Measurements from ENCODE around the gene DCPS.

DCPS gene

DNA sequence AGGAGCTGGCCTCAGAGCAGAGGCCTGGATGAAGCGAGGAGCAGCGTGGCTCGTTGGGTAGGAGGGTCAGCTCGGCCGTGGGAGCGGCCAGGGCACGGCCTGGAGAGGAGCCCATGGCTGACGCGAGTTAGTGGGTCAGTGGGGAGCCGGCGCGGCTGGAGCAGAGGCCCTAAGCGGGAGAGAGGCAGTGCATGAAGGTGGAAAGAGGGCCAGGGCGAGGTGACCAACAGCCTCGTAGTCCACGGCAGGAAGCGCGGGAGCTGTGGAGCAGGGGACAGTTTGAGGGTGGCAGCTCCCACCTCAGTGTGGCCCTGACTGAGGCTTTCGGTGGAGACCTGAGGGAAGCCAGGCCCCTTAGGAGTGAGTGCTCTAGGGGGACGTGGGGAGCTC, 24.1 kb downstream of the DCPS start:
- H3K9me3 ChIP-seq (ENCODE audit: low read depth, low read length) = no peaks in the 10 kb centered on the region
- no peak overlapping the region for H3K9ac ChIP-seq (ENCODE audit: insufficient read length)
- no peak overlapping the region for H3K27ac ChIP-seq

GRCh38 chr11:126328444-126328843, 24.6 kb downstream of the DCPS start:
- Histone ChIP-seq H3K9me3 (ENCODE audit: low read depth, low read length) (no peaks in the 10 kb centered on the region), H3K9ac (ENCODE audit: insufficient read length) (no peak overlapping the region), H3K4me3 (no peak overlapping the region), H3K36me3 (ENCODE audit: insufficient read depth, low read length) (no peaks in the 10 kb centered on the region), H3K27ac (no peak overlapping the region)
- no peak for DNase-seq (ENCODE audit: low read depth, low spot score)
- no peak for TF ChIP-seq FOXP2 (optimal IDR thresholded peaks at IDR 0.05; ENCODE audit: control extremely low read depth, extremely low read length, insufficient read depth)
- no peak for TF ChIP-seq EZH2 (IDR thresholded peaks at IDR 0.05)
- TF ChIP-seq POLR2AphosphoS5 (IDR thresholded peaks at IDR 0.05; ENCODE audit: borderline replicate concordance, low read depth, low read length) = no peak

More for the DNA sequence above, 24.1 kb downstream of the DCPS start:
- H3K4me3 ChIP-seq = no peak overlapping the region
- no peak for DNase-seq (ENCODE audit: low read depth, low spot score)
- TF ChIP-seq POLR2AphosphoS5 (IDR thresholded peaks at IDR 0.05; ENCODE audit: borderline replicate concordance, low read depth, low read length) = no peak
- TF ChIP-seq FOXP2 (optimal IDR thresholded peaks at IDR 0.05; ENCODE audit: control extremely low read depth, extremely low read length, insufficient read depth) = no peak
- TF ChIP-seq EZH2 (IDR thresholded peaks at IDR 0.05) = no peak
- no peaks in the 10 kb centered on the region for H3K36me3 ChIP-seq (ENCODE audit: insufficient read depth, low read length)

GRCh38 chr11:126328938-126329643, 25.2 kb downstream of the DCPS start:
- Histone ChIP-seq H3K9ac (ENCODE audit: insufficient read length) (no peak overlapping the region), H3K27ac (no peak overlapping the region), H3K36me3 (ENCODE audit: insufficient read depth, low read length) (no peaks in the 10 kb centered on the region), H3K9me3 (ENCODE audit: low read depth, low read length) (no peaks in the 10 kb centered on the region), H3K4me3 (no peak overlapping the region)
- TF ChIP-seq EZH2 (IDR thresholded peaks at IDR 0.05) = no peak
- TF ChIP-seq POLR2AphosphoS5 (IDR thresholded peaks at IDR 0.05; ENCODE audit: borderline replicate concordance, low read depth, low read length) = no peak
- TF ChIP-seq FOXP2 (optimal IDR thresholded peaks at IDR 0.05; ENCODE audit: control extremely low read depth, extremely low read length, insufficient read depth) = no peak
- no peak for DNase-seq (ENCODE audit: low read depth, low spot score)

DNA sequence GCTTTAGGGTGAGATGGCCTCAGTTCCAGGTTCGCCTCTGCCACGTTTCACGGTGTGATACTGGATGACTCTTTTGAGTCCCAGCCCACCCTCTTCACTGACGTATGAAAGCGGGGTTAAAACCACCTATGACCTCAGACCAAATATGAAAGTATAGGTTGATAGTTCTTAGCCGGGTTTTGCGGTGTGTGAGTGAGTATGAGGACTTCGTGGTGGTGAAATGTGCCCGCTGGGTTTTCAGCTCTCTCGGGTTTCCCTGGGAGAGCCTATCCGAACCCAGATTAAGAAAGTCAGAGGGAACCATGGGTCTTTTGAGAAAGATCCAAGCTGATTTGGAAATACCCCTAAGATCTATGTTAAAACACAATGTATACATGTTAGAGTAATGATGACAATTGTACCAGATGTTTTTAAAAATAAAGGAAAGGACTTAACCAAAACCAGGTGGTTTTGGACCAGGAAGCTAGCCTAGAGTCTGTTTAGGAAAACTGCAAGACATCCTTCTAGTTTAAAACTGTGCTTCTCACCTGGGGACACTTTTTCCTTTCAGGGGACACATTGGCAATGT, 25.9 kb downstream of the DCPS start:
- no peak overlapping the region for H3K27ac ChIP-seq
- H3K9me3 ChIP-seq (ENCODE audit: low read depth, low read length) = no peaks in the 10 kb centered on the region
- H3K4me3 ChIP-seq = no peak overlapping the region
- no peaks in the 10 kb centered on the region for H3K36me3 ChIP-seq (ENCODE audit: insufficient read depth, low read length)
- no peak overlapping the region for H3K9ac ChIP-seq (ENCODE audit: insufficient read length)
- TF ChIP-seq FOXP2 (optimal IDR thresholded peaks at IDR 0.05; ENCODE audit: control extremely low read depth, extremely low read length, insufficient read depth) = no peak
- TF ChIP-seq EZH2 (IDR thresholded peaks at IDR 0.05) = no peak
- no peak for TF ChIP-seq POLR2AphosphoS5 (IDR thresholded peaks at IDR 0.05; ENCODE audit: borderline replicate concordance, low read depth, low read length)
- no peak for DNase-seq (ENCODE audit: low read depth, low spot score)

DNA sequence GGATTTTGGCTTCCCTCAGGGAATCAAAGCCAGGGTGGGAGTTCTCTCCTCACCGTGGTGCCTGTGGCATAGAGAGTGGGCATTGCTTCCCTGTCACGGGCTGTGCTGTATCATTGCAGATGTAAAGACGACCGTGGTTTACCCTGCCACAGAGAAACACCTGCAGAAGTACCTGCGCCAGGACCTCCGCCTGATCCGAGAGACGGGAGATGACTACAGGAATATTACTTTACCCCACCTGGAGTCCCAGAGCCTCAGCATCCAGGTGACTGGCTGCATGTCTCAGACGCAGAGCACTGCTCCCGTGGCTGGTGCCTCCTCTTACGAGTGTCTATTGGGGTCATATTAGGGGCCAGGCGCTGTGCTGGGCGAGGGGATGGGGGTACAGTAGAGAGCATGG, 27.4 kb downstream of the DCPS start:
- no peaks in the 10 kb centered on the region for H3K9me3 ChIP-seq (ENCODE audit: low read depth, low read length)
- no peaks in the 10 kb centered on the region for H3K36me3 ChIP-seq (ENCODE audit: insufficient read depth, low read length)
- H3K4me3 ChIP-seq = no peak overlapping the region
- no peak overlapping the region for H3K27ac ChIP-seq
- H3K9ac ChIP-seq (ENCODE audit: insufficient read length) = no peak overlapping the region
- TF ChIP-seq EZH2 (IDR thresholded peaks at IDR 0.05) = no peak
- TF ChIP-seq FOXP2 (optimal IDR thresholded peaks at IDR 0.05; ENCODE audit: control extremely low read depth, extremely low read length, insufficient read depth) = no peak
- TF ChIP-seq POLR2AphosphoS5 (IDR thresholded peaks at IDR 0.05; ENCODE audit: borderline replicate concordance, low read depth, low read length) = no peak
- no peak for DNase-seq (ENCODE audit: low read depth, low spot score)

DNA sequence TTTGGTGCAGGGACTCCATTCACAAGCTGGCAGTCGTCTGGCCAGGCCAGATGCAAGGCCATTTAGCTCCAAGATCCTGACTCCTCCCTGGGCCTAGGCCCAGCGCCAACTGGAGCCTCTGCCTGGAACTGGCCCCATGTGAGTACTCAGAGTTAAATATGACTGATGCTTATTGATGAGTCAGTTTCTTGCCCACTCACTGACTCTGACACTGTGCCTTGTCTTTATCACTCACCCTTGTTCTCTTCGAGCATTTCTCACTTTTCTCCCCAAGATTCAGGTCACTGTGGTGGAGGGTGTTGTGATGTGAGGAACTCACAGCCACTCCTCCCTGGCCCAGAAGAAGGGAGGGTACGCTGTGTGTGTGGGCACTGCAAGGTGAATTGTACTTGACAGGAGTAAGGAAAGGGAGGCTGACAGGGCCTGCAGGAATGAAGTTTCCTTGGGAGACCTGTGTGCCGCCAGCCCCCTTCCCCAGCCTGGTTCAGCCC, 28.4 kb downstream of the DCPS start:
- no peaks in the 10 kb centered on the region for H3K9me3 ChIP-seq (ENCODE audit: low read depth, low read length)
- DNase-seq (ENCODE audit: low read depth, low spot score) = no peak
- no peak overlapping the region for H3K4me3 ChIP-seq
- no peak overlapping the region for H3K27ac ChIP-seq
- H3K9ac ChIP-seq (ENCODE audit: insufficient read length) = no peak overlapping the region
- no peaks in the 10 kb centered on the region for H3K36me3 ChIP-seq (ENCODE audit: insufficient read depth, low read length)
- TF ChIP-seq EZH2 (IDR thresholded peaks at IDR 0.05) = no peak
- no peak for TF ChIP-seq FOXP2 (optimal IDR thresholded peaks at IDR 0.05; ENCODE audit: control extremely low read depth, extremely low read length, insufficient read depth)
- TF ChIP-seq POLR2AphosphoS5 (IDR thresholded peaks at IDR 0.05; ENCODE audit: borderline replicate concordance, low read depth, low read length) = no peak

DNA sequence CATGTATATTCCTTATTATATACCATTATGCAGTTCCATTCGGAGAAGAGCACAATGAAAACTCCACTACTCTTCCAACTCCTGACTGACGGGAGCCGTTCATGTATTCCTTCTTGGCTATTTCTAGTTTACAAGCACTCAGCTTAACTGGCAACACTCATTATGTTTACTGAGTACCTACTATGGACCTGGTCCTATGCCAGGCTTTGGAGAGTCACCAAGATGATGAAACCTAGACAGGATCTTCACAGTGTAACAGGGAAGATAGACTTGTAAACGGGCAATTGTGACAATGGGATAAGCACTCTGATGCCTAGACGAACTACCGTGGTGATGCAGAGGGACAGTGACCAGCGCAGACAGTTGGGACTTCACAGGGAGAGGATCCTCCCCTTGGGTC, 29.3 kb downstream of the DCPS start:
- H3K36me3 ChIP-seq (ENCODE audit: insufficient read depth, low read length) = no peaks in the 10 kb centered on the region
- no peak overlapping the region for H3K27ac ChIP-seq
- no peak for DNase-seq (ENCODE audit: low read depth, low spot score)
- TF ChIP-seq FOXP2 (optimal IDR thresholded peaks at IDR 0.05; ENCODE audit: control extremely low read depth, extremely low read length, insufficient read depth) (no peak), EZH2 (IDR thresholded peaks at IDR 0.05) (no peak), POLR2AphosphoS5 (IDR thresholded peaks at IDR 0.05; ENCODE audit: borderline replicate concordance, low read depth, low read length) (no peak)
- no peaks in the 10 kb centered on the region for H3K9me3 ChIP-seq (ENCODE audit: low read depth, low read length)
- H3K4me3 ChIP-seq = no peak overlapping the region
- H3K9ac ChIP-seq (ENCODE audit: insufficient read length) = no peak overlapping the region

DNA sequence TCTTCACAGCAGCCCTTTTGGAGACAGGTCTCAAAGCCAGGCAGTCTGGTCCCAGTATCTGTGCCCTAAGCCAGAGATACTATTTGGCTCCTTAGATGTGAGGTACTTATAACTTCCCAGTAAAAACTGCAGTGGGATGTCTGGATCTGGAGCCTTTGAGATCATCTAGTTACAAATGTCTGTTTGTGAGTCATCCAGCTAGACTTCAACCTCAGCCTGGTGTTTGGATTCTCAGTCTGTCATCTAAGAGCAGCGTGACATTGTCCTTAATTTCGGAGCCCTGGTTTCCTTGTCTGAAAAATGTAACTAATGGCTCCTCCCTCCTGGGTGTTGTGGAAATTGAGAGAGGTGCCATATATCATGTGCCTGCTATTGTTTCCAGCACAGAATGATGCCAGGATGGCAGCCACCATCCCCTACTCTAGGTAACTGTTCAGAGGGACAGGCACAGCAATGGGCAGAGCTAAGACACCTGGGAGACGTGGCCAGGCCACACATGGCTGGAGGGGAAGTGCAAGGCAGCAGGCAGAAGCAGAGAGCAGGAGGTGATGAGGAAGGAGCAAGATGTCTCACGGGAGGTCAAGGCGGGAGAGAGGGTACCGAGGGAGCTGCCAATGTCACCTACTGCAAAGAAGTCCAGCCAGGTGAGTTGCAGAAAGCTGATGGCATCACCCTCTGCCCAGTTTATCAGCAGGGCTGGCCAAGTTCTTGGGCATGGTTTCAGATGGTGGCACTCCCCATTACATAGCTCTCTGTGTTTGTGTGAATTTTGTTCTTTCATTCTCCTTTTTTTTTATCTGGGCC, 31.0 kb downstream of the DCPS start:
- no peaks in the 10 kb centered on the region for H3K36me3 ChIP-seq (ENCODE audit: insufficient read depth, low read length)
- H3K9ac ChIP-seq (ENCODE audit: insufficient read length) = no peak overlapping the region
- H3K4me3 ChIP-seq = no peak overlapping the region
- no peak overlapping the region for H3K27ac ChIP-seq
- TF ChIP-seq EZH2 (IDR thresholded peaks at IDR 0.05) (no peak), FOXP2 (optimal IDR thresholded peaks at IDR 0.05; ENCODE audit: control extremely low read depth, extremely low read length, insufficient read depth) (no peak), POLR2AphosphoS5 (IDR thresholded peaks at IDR 0.05; ENCODE audit: borderline replicate concordance, low read depth, low read length) (no peak)
- H3K9me3 ChIP-seq (ENCODE audit: low read depth, low read length) = no peaks in the 10 kb centered on the region
- no peak for DNase-seq (ENCODE audit: low read depth, low spot score)
